GM23338 (cell line): ENCODE results near the gene USP32.
"Not testable (repeated sequence)": the region's sequence is repeated elsewhere in the genome, so short reads cannot be mapped to it uniquely, and the experiment has no call there.

Experiments used
- CREB1 ChIP-seq: fragments of 250-450 bp; sonication (Bioruptor Pico); IDR thresholded peaks from 2 replicates; pipeline ENCODE4 v1.5.0; 2020; ENCODE audit warnings: low read depth, mild to moderate bottlenecking, moderate library complexity
- CTCF ChIP-seq, 2 experiments: fragments of 200-600 bp in 1 of 2; sonication (generic) in 1 of 2; conservative IDR thresholded peaks; 2 replicates each; pipeline versions ENCODE4 v1.5.1 to v1.6.1; 2016 to 2017; ENCODE audit warnings: antibody characterized with exemption in 2 of 2, low read depth in 2 of 2, mild to moderate bottlenecking in 2 of 2, moderate library complexity in 1 of 2
- EZH2 ChIP-seq: fragments of 200-600 bp; sonication (generic); IDR thresholded peaks from one replicate; pipeline ENCODE4 v1.8.0; 2017; ENCODE audit warnings: antibody characterized with exemption, mild to moderate bottlenecking, low read depth; ENCODE audit not compliant: unreplicated experiment
- EZH2phosphoT487 ChIP-seq: fragments of 200-600 bp; sonication (generic); IDR thresholded peaks from one replicate; pipeline ENCODE4 v1.8.1; 2018; ENCODE audit warnings: antibody characterized with exemption; ENCODE audit not compliant: unreplicated experiment
- JUNB ChIP-seq: IDR thresholded peaks from one replicate; pipeline ENCODE4 v1.6.1; 2016; ENCODE audit warnings: antibody characterized with exemption; ENCODE audit not compliant: unreplicated experiment
- POLR2AphosphoS5 ChIP-seq: IDR thresholded peaks from 2 replicates; pipeline ENCODE4 v1.6.1; 2016; ENCODE audit warnings: antibody characterized with exemption, low read depth
- REST ChIP-seq: IDR thresholded peaks from one replicate; pipeline ENCODE4 v1.6.1; 2018; ENCODE audit warnings: antibody characterized with exemption; ENCODE audit not compliant: unreplicated experiment
- STAT1 ChIP-seq: IDR thresholded peaks from one replicate; pipeline ENCODE4 v1.6.1; 2016; ENCODE audit warnings: antibody characterized with exemption; ENCODE audit not compliant: unreplicated experiment

- TF ChIP-seq REST; CTCF (conservative IDR thresholded peaks at IDR 0.05; ENCODE audit: low read depth in 2 of 2); STAT1; EZH2; POLR2AphosphoS5; EZH2phosphoT487; JUNB; CREB1 (CRISPR knock-in tag): not testable (repeated sequence)
Measured at GRCh38 chr17:60430561-60430960, 38.6 kb upstream of the USP32 start.
